BJ (cell line): ENCODE measurements around the gene HEATR5A. TPM values are rescaled to one million over a fixed set of nuclear protein-coding genes. Genes with fewer than 3 reads are reported as not detected.
"Not testable (repeated sequence)": the region's sequence is repeated elsewhere in the genome, so short reads cannot be mapped to it uniquely, and the experiment has no call there.

Source experiments
- CTCF ChIA-PET: fragments of 350-600 bp; formaldehyde crosslinking; extraction: SDS; loops from one replicate; lab custom pipeline; 2021; ENCODE audit warnings: antibody characterized with exemption, inconsistent platforms; lab: Yijun Ruan, JAX
- POLR2A ChIA-PET: fragments of 300-600 bp; sonication (Branson Sonifier 250); formaldehyde crosslinking; extraction: SDS; loops from one replicate; lab custom pipeline; 2021; ENCODE audit warnings: antibody characterized with exemption; lab: Charles Lee
- DNase-seq: peaks from one replicate; pipeline ENCODE4 v3.0.0-alpha.2; 2011; ENCODE audit warnings: low read depth
- H3K27me3 ChIP-seq: 2 replicates; pipeline ENCODE4 v1.6.0; 2011; ENCODE audit warnings: low read length; ENCODE audit not compliant: control insufficient read depth, insufficient read depth
- H3K36me3 ChIP-seq: 2 replicates; pipeline ENCODE4 v1.5.1; 2011; ENCODE audit warnings: low read length; ENCODE audit not compliant: control insufficient read depth, insufficient read depth
- H3K4me3 ChIP-seq: 2 replicates; pipeline ENCODE4 v1.5.1; 2011; ENCODE audit warnings: low read depth, mild to moderate bottlenecking, control low read depth, low read length
- CTCF ChIP-seq: IDR thresholded peaks from 2 replicates; pipeline ENCODE4 v1.5.1; 2011; ENCODE audit warnings: low read depth, mild to moderate bottlenecking, control low read depth, inconsistent platforms, low read length, moderate library complexity; ENCODE audit not compliant: insufficient read depth
- polyA plus RNA-seq: library from polyadenylated mRNA; depleted of rRNA; stranded (reverse); fragments of >200 nt; gene quantifications from 2 replicates; pipeline ENCODE4 v1.2.3, GENCODE V29; 2011

The HEATR5A gene
- polyA plus RNA-seq, 1 experiment = 34.3 TPM

GRCh38 chr14:31388687-31389413 is 31.5 kb downstream of the HEATR5A start:
- Histone ChIP-seq H3K4me3 (no peak overlapping the region), H3K27me3 (no peaks in the 10 kb centered on the region), H3K36me3 (peaks cover 5% of the 10 kb centered on the region)
- ChIA-PET POLR2A (no interaction called here), CTCF (interaction anchor here (2.2 kb wide), 1 partner anchor 12 kb away, joined by 11 read pairs; no protein-coding TSS in a partner anchor)
- DNase-seq = no peak
- no peak for TF ChIP-seq CTCF

- no peaks in the 10 kb centered on the region for H3K27me3 ChIP-seq
- CTCF ChIA-PET = interaction anchor here (0.8 to 2.2 kb wide), 3 partner anchors 10 to 62 kb away, joined by 3 to 11 read pairs (median 3); partner anchors contain the start of gene HEATR5A
- no peak for DNase-seq
- peaks cover 5% of the 10 kb centered on the region for H3K36me3 ChIP-seq
- H3K4me3 ChIP-seq = no peak overlapping the region
- TF ChIP-seq CTCF = no peak
- POLR2A ChIA-PET = no interaction called here
Measured at GRCh38 chr14:31387091-31387490, 33.3 kb downstream of the HEATR5A start.

- no peak for DNase-seq
- ChIA-PET CTCF (interaction anchor here (0.5 to 0.9 kb wide), 3 partner anchors 16 to 63 kb away, joined by 3 read pairs; no protein-coding TSS in a partner anchor), POLR2A (no interaction called here)
- TF ChIP-seq CTCF = no peak
- peaks cover 5% of the 10 kb centered on the region for H3K36me3 ChIP-seq
- H3K27me3 ChIP-seq = no peaks in the 10 kb centered on the region
- no peak overlapping the region for H3K4me3 ChIP-seq
Measured at GRCh38 chr14:31386271-31386670, 34.1 kb downstream of the HEATR5A start.

GRCh38 chr14:31382221-31382620 is 38.1 kb downstream of the HEATR5A start:
- Histone ChIP-seq H3K4me3 (no peak overlapping the region), H3K27me3 (no peaks in the 10 kb centered on the region), H3K36me3 (peaks cover 5% of the 10 kb centered on the region)
- POLR2A ChIA-PET = no interaction called here
- no peak for TF ChIP-seq CTCF
- DNase-seq = no peak
- CTCF ChIA-PET = interaction anchor here (0.9 kb wide), 1 partner anchor 17 kb away, joined by 3 read pairs; no protein-coding TSS in a partner anchor

- H3K36me3 ChIP-seq = peaks cover 7% of the 10 kb centered on the region
- POLR2A ChIA-PET = no interaction called here
- CTCF ChIA-PET = interaction anchor here (1.8 kb wide), 1 partner anchor 13 kb away, joined by 5 read pairs; no protein-coding TSS in a partner anchor
- TF ChIP-seq CTCF = no peak
- DNase-seq = no peak
- no peak overlapping the region for H3K4me3 ChIP-seq
- H3K27me3 ChIP-seq = no peaks in the 10 kb centered on the region
Measured at GRCh38 chr14:31380106-31380505, 40.2 kb downstream of the HEATR5A start.

GRCh38 chr14:31379125-31379947 is 41.0 kb downstream of the HEATR5A start:
- H3K27me3 ChIP-seq, H3K36me3 ChIP-seq, DNase-seq, POLR2A ChIA-PET, H3K4me3 ChIP-seq: not testable (repeated sequence)
- CTCF ChIA-PET = interaction anchor here (1.8 kb wide), 1 partner anchor 13 kb away, joined by 5 read pairs; no protein-coding TSS in a partner anchor
